Measurements from ENCODE around the gene ANTXRL.
"Not testable (repeated sequence)": the region's sequence is repeated elsewhere in the genome, so short reads cannot be mapped to it uniquely, and the experiment has no call there.

The ANTXRL gene

GRCh38 chr10:46301056-46301645 is 14.4 kb downstream of the ANTXRL start:
- in situ Hi-C loops (cut with HindIII; ENCODE audit: low sequenced_read_pairs): no loop called here
- H3K4me3 ChIP-seq (ENCODE audit: low read depth, low read length): no peak overlapping the region
- no peak for TF ChIP-seq CTCF (IDR thresholded peaks at IDR 0.05; ENCODE audit: low read depth, low read length, missing control alignments)
- no peak for DNase-seq (ENCODE audit: low read depth)

GRCh38 chr10:46301721-46302479 is 15.1 kb downstream of the ANTXRL start:
- in situ Hi-C loops (cut with HindIII; ENCODE audit: low sequenced_read_pairs): no loop called here
- no peak for TF ChIP-seq CTCF (IDR thresholded peaks at IDR 0.05; ENCODE audit: low read depth, low read length, missing control alignments)
- no peak for DNase-seq (ENCODE audit: low read depth)

GRCh38 chr10:46302765-46303352 is 16.1 kb downstream of the ANTXRL start:
- in situ Hi-C loops (cut with HindIII; ENCODE audit: low sequenced_read_pairs); DNase-seq (ENCODE audit: low read depth); H3K4me3 ChIP-seq (ENCODE audit: low read depth, low read length): not testable (repeated sequence)

More at GRCh38 chr10:46301721-46302479, 15.1 kb downstream of the ANTXRL start:
- H3K4me3 ChIP-seq (ENCODE audit: low read depth, low read length): no peak overlapping the region

GRCh38 chr10:46304062-46304461 is 17.3 kb downstream of the ANTXRL start:
- H3K4me3 ChIP-seq (ENCODE audit: low read depth, low read length): no peak overlapping the region
- TF ChIP-seq CTCF (IDR thresholded peaks at IDR 0.05; ENCODE audit: low read depth, low read length, missing control alignments): no peak
- in situ Hi-C loops (cut with HindIII; ENCODE audit: low sequenced_read_pairs): no loop called here
- DNase-seq (ENCODE audit: low read depth): no peak

GRCh38 chr10:46304671-46305070 is 17.9 kb downstream of the ANTXRL start:
- H3K4me3 ChIP-seq (ENCODE audit: low read depth, low read length); DNase-seq (ENCODE audit: low read depth); in situ Hi-C loops (cut with HindIII; ENCODE audit: low sequenced_read_pairs): not testable (repeated sequence)

GRCh38 chr10:46305079-46305818 is 18.5 kb downstream of the ANTXRL start:
- DNase-seq (ENCODE audit: low read depth): no peak
- no peak overlapping the region for H3K4me3 ChIP-seq (ENCODE audit: low read depth, low read length)
- TF ChIP-seq CTCF (IDR thresholded peaks at IDR 0.05; ENCODE audit: low read depth, low read length, missing control alignments): no peak
- in situ Hi-C loops (cut with HindIII; ENCODE audit: low sequenced_read_pairs): no loop called here

- no peak for TF ChIP-seq CTCF (IDR thresholded peaks at IDR 0.05; ENCODE audit: low read depth, low read length, missing control alignments)
- H3K4me3 ChIP-seq (ENCODE audit: low read depth, low read length): no peak overlapping the region
- no peak for DNase-seq (ENCODE audit: low read depth)
- in situ Hi-C loops (cut with HindIII; ENCODE audit: low sequenced_read_pairs): no loop called here
Observed at GRCh38 chr10:46305986-46306385, 19.2 kb downstream of the ANTXRL start.
